Left ventricle myocardium superior (tissue), 1 donor: ENCODE results near the gene UBE2K. TPM values are rescaled to one million over a fixed set of nuclear protein-coding genes. Genes with fewer than 3 reads are reported as not detected.
A peak's percentile ranks its signal among the peaks of the same experiment; 100 is the strongest.
"Not testable (repeated sequence)": the region's sequence is repeated elsewhere in the genome, so short reads cannot be mapped to it uniquely, and the experiment has no call there.

Experiments
- ATAC-seq: fragments of 200-7000 bp; cut with Tn5 transposase; one replicate; pipeline ENCODE4 v1.9.1; 2020; ENCODE audit warnings: mild to moderate bottlenecking, moderate library complexity
- DNase-seq: peaks from one replicate; pipeline ENCODE4 v3.0.0-alpha.2; 2020
- intact Hi-C: fragments of 100-400 bp; cut with micrococcal nuclease; formaldehyde crosslinking; loops from one replicate; pipeline ENCODE4 v1.11.0; 2022
- total RNA-seq: library from RNA; stranded (reverse); fragmentation: NEBNext Ultra II Directional; extraction: Animal tissue kit (Norgen Biotek cat#: 25700); gene quantifications from one replicate; pipeline ENCODE4 v1.2.1, GENCODE V29; 2021
- donor health status: DM: no; HTN: yes; CAD: no; lungs with severe emphysema.

The UBE2K gene
- total RNA-seq, 1 donor from 2014 or later = 53.8 TPM

DNA sequence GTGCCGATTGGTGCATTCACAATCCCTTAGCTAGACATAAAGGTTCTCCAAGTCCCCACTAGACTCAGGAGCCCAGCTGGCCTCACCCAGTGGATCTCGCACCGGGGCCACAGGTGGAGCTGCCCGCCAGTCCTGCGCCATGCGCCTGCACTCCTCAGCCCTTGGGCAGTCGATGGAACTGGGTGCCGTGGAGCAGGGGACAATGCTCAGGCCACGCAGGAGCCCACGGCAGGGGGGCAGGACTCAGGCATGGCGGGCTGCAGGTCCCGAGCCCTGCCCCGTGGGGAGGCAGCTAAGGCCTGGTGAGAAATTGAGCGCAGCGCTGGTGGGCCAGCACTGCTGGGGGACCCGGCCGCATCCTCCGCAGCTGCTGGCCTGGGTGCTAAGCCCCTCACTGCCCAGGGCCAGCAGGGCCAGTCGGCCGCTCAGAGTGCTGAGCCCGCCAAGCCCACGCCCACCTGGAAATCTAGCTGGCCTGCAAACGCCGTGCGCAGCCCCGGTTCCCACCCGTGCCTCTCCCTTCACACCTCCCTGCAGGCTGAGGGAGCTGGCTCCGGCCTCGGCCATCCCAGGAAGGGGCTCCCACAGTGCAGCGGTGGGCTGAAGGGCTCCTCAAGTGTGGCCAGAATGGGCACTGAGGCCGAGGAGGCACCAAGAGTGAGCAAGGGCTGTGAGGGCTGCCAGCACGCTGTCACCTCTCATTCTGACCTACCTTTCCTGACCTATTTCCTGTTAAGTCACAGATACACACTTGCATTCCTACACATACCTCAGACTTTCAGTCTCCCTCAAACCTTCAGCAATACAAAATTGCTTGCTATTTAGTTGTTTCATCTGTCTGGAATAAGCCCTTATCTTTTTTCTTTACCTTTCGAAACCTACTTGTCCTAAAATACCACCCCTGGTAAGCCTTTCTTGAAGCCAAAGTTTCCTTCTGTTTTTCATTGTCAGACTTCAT lies 20.7 kb downstream of the UBE2K start:
- intact Hi-C loops = no loop called here
- DNase-seq (no peak), ATAC-seq (no peak)

DNA sequence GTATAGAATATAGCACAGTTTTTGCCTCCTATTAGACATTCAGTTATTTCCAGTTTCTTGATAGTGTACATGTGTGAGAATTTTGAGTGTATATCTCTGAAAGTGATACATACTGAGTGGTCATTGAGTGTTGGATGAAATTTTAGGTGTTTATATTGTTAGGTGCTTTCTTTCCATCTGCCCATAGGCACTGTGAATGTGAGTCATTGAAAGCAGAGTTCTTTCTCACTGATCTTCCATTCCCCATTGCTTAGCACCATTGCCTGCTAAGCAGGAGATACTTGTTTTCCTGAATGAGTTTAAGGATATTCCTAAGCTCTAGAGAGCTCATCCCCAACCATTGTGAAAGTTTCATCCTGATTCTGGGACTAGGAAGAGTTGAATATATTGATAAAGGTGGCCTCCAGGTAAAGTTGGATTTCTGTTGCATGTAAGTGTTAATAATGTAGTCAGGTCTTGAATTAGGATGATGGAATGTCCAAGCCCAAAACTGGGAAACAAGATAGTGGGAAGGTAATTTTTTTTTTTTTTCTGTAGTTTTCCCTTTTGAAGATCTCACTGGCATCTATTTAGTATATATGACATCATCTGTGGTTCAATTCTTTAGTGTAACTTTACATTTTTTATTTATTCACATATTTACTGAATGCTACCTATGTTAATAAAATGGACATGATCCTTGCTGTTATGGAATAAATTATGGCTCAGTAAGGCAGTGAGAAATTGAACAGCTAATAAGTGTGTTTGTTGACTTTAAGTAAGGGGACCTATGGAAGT lies 22.1 kb downstream of the UBE2K start:
- intact Hi-C loops = no loop called here
- no peak for ATAC-seq

DNA sequence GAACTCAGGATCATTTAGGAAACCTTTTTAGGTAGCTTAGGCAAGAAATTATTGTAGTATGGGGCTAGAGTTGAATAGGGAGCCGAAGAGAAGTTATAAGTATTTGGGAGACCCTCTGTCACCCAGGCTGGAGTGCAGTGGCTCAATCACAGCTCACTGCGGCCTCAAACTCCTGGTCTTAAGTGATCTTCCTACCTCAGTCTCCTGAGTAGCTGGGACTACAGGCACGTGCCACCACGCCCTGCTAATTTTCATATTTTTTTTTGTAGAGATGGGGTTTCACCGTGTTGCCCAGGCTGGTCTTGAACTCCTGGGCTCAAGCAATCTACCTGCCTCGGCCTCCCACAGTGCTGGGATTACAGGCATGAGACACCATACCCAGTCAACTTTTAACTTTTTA lies 23.3 kb downstream of the UBE2K start:
- ATAC-seq, intact Hi-C loops, DNase-seq: not testable (repeated sequence)

More for the DNA sequence above, 22.1 kb downstream of the UBE2K start:
- no peak for DNase-seq

DNA sequence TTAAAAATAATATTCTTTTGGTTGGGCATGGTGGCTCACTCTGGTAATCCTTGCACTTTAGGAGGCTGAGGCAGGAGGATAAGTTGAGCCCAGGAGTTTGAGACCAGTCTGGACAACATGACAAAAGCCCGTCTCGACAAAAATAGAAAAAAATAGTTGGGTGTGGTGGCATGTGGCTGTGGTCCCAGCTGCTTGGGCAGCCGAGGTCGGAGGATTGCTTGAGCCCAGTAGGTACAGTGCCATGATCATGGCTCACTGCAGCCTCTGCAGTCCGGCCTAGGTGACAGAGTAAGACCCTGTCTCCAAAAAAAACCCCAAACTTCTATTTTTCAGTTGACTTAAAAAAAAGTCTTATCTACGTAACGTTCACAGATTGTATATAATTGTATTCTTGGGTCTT lies 23.9 kb downstream of the UBE2K start:
- ATAC-seq (no peak), DNase-seq (no peak)
- intact Hi-C loops = no loop called here

DNA sequence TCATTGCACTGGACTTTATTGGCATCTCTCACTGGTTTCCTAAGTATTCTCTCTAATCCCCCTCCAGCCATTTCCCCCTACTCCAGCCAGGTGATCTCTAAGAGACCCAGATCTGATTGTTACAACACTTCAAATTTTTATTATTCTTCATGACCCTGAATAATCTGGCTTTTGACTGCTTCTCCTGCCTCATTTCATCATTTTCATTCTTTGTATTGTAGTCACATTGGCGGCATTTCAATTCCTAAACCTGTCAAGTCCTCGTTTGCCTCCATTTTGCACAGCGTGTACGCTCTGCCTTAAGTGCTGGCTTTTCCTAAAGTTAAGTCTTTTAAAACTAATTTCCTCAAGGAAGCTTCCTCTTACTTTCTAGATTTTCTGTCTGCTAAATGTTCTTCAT lies 31.6 kb downstream of the UBE2K start:
- intact Hi-C loops = no loop called here

DNA sequence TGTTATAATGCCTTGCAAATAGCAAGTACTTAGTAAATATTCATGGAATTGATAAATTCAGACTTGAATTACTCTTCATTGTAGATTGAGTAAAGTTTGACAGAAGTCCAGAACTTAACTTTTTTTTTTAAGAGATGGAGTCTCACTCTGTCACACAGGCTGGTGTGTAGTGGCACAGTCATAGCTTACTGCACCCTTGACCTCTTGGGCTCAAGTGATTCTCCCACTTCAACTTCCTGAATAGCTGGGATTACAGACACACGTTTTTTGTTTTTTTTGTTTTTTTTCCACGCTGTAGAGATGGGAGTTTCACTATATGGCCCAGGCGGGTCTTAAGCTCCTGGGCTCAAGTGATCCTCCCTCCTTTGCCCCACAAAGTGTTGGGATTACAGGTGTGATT lies 32.1 kb downstream of the UBE2K start:
- DNase-seq (no peak), ATAC-seq (no peak)
- intact Hi-C loops = no loop called here

More for the DNA sequence above, 31.6 kb downstream of the UBE2K start:
- no peak for ATAC-seq
- DNase-seq = no peak

DNA sequence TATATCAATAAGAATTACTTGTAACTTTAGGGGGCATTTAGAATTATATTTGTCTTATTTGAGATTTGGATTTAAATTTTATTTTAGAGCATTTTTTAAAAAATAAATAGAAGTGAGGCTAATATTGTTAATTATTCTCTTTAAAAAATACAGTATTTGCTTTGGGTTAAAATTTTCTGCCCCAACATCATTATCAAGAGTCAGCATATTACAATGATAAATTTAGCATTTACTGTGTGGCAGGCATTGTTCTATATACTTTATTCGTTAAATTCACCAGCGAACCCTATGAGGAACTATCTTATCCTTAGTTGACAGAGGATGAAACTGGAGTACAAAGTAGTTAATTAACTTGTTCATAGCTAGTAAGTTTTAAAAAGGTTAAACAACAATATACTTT lies 34.0 kb downstream of the UBE2K start:
- intact Hi-C loops = no loop called here
- DNase-seq (no peak), ATAC-seq (no peak)

DNA sequence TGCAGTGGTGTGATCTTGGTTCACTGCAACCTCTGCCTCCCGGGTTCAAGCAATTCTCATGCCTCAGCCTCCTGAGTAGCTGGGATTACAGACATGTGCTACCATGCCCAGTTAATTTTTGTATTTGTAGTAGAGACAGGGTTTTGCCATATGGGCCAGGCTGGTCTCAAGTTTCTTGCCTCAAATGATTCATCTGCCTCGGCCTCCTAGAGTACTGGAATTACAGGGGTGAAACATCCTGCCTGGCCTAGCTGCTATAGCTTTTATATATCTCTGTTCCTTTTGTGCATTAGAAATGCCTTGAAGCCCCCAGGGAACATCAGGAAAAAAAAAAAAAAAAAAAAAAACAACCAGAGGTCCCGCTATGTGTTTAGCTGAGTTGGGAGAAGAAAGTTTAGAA lies 34.8 kb downstream of the UBE2K start:
- DNase-seq (no peak), ATAC-seq (no peak)
- intact Hi-C loops = no loop called here

DNA sequence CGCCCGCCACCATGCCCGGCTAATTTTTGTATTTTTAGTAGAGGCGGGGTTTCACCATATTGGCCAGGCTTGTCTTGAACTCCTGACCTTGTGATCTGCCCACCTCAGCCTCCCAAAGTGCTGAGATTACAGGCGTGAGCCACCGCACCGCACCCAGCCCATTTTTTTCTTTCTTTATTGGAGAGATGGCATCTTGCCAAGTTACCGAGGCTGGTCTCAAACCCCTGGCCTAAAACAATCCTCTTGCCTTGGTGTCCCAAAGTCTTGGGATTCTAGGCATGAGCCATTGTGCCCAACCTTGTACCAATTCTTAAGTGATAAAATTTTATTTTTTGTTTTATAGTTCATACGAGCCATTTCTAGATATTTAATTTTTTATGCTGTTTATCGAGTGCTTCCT lies 41.7 kb downstream of the UBE2K start:
- DNase-seq, ATAC-seq, intact Hi-C loops: not testable (repeated sequence)

DNA sequence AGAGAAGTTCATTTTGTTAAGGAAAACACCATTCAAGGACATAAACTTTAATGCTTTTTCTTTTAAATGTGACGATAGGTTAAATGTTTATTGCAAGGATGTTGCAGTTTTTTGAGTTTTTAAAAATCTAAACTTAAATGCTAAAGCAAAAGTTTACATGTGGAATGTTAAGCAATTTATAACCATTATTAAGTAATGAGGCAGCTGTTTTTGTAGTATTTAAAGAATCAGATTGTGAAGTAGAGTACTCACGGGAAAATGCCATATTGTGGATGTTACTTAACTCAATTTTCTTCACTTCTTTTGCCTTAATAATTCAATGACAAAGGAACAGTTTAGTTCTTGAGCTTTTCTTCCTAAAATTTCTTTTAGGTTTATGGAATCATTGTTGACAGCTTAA lies 43.5 kb downstream of the UBE2K start:
- no peak for DNase-seq
- intact Hi-C loops = no loop called here

DNA sequence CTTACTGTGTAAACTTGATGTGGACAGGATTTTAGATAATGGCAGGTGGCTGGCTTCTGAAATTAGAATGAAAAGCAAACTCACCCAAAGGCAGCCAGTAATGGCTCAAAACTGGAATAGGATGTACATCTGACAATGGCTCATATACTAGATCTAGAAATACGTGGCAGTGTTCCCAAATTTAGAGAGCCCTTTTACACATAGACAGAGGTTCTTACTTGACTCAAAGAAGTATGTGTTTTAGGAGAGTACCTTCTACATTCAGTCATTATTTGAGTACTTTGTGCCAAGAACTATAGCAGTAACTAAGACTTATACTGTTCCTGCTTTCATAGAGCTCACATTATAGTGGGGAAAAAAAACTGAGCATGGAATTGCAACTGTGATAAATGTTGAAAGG lies 48.0 kb downstream of the UBE2K start:
- DNase-seq = no peak
- intact Hi-C loops = no loop called here
- ATAC-seq = no peak

More for the DNA sequence above, 43.5 kb downstream of the UBE2K start:
- ATAC-seq = no peak

DNA sequence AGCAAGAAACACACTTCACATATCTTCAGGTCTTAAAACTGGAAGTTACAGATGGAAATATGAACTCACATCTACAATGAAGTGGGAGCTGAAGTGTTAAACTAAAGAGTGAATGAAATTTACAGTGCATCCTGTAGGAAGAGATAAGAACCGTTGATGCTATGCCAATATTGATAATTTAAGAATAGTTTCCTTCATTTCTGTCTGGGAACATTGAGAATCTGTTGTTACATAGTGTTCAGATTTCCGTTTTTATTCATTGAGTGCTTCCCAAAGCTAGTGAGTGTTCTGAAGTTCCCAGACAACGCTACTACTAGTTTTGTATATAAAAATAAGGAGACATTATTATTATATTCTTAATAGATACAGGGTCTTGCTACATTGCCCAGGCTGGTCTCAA lies 52.3 kb downstream of the UBE2K start:
- DNase-seq (no peak), ATAC-seq (no peak)
- intact Hi-C loops = no loop called here

DNA sequence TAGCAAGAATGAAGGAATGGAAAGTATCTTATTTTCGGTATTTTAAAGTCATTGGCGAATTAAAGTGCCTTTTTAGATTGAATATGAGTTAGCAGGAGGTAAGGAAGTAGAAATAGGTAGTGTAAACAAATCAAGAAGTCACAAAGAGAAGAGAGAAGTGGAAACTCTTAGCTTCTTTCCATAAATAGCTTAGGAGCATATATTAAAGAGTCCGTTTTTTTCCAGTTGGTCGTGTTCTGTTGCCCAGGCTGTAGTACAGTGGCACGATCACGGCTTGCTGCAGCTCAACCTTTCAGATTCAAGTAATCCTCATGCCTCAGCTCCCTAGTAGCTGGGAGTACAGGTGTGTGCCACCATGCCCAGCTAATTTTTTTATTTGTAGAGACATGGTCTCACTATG lies 56.4 kb downstream of the UBE2K start:
- no peak for DNase-seq
- intact Hi-C loops = no loop called here
- ATAC-seq = peak; percentile 40

DNA sequence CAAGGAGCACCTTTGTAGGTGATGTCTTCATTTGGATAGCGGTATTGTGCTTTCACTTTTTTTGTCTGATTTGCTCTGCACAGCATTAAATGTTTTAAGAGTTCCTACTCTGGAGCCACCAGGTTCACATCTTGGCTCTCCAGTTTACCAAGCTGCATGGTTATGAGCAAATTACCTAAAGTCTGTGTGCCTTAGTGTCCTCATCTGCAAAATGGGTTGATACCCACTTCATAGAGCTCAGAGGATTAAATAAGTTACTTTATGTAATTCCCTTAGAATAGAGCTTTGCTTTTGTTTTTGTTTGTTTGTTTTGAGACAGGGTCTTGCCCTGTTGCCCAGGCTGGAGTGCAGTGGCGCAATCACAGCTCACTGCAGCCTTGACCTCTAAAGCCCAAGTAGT lies 58.2 kb downstream of the UBE2K start:
- intact Hi-C loops = no loop called here

DNA sequence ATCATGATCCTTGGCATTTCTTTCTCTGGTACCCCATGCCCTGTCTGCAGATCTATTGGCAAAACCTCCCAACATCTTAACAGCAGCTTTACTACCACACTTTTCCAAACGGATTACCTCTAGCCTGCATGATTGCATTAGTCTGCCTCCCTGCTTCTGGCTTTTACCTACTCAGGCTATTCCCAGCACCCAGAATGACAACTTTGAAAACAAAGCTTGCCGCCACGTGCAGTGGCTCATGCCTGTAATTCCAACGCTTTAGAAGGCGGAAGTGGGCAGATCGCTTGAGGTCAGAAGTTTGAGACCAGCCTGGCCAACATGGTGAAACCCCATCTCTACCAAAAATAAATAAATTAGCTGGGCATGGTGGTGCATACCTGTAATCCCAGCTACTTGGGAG lies 60.2 kb downstream of the UBE2K start:
- DNase-seq = no peak
- intact Hi-C loops = no loop called here
- ATAC-seq = no peak

More for the DNA sequence above, 58.2 kb downstream of the UBE2K start:
- ATAC-seq = no peak
- no peak for DNase-seq

DNA sequence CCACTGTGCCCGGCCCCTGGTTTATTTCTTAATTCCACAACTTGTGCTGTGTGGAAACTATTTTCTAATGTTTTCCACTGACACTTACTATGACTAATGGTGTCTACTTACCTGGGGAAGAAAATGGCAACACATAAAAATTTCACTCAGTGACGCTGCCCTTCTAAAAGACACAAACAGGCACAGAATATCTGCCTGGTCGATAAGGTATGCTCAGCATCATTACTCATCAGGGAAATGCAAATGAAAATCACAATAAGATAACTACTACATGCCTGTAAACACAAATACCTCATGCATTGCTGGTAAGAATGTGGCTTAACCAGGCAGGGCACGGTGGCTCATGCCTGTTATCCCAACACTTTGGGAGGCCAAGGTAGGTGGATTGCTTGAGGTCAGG lies 61.6 kb downstream of the UBE2K start:
- DNase-seq = no peak
- intact Hi-C loops = no loop called here
- no peak for ATAC-seq

DNA sequence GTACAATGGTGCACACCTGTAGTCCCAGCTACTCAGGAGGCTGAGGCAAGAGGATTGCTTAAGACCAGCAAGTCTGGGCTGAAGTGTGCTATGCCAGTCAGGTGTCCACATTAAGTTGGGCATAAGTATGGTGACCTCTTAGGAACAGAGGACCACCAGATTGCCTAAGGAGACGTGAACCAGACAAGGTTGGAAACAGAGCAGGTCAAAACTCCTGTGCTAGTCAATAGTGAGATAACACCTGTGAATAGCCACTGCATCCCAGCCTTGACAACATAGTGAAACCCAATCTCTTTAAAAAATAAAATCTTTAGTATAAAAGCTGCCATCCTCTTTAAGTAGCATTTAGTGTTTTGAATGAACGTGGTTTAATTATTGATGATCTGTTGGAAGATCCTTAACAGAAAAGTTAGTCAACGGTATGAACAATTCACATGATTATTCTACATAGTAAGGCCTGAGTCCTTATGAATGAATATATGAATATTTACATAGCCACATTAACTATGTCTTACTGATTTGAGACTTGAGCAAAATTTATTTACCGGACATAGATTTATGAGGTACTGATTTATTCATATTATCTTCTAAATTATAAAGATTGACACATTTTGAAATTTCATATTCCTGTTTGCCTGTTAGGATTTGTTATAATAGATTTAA lies 63.2 kb downstream of the UBE2K start:
- intact Hi-C loops = no loop called here
- ATAC-seq = no peak
- no peak for DNase-seq

DNA sequence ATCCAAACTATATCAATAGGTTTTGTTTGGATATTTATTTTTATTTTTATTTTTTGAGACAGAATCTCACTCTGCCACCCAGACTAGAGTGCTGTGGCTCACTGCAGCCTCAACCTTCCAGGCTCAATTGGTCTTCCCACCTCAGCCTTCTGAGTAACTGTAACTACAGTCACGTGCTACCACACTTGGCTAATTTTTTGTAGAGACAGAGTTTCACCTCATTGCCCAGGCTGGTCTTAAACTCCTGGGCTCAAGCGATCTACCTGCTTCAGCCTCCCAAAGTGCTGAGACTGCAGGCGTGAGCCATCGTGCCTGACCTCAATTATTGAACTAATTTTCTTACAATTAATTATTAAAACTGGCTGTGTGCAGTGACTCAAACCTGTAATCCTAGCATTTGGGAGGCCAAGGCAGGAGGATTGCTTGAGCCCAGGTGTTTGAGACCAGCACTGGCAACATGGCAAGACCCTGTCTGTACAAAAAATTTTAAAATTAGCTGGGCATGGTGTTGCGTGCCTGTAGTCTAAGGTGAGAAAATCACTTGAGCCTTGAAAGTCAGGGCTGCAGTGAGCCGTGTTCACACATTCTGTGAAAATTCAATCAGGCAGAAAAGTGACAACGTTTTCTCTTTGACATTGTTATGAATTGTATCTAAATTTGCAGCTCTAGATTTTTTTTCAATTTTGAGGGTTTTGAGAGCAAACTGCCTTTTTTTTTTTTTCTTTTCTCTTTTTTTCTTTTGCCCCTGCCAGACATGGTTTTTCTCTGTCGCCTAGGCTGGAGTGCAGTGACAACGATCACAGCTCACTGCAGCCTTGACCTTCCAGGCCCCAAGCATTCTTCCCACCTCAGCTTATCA lies 66.0 kb downstream of the UBE2K start:
- intact Hi-C loops = no loop called here
- DNase-seq = no peak
- ATAC-seq = no peak

DNA sequence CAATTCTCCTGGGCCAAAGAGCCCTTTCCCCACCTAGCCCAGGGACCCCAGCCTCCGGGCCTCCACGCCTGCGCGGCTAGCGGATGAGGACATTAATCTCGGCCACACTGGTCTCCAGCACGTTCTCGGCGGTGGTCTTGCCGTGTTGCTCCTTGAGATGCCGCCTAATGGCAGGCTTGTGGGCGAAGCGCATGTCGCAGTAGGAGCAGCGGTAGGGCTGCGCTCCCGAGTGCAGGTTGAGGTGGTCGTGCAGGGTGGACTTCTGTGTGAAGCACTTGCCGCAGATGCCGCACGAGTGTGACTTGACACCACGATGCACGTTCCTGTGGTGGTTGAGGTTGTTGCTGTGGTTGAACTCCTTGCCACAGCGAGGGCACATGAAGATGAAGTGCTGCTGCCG lies 72.1 kb downstream of the UBE2K start:
- DNase-seq (no peak), ATAC-seq (no peak)
- intact Hi-C loops = no loop called here
